HEK293T (cell line): ENCODE data around the gene HHIPL2.

Source experiments
- ARNT ChIP-seq: fragments of 450-650 bp; IDR thresholded peaks from 2 replicates; pipeline ENCODE4 v1.6.1; 2017; ENCODE audit warnings: mild to moderate bottlenecking
- CTBP1 ChIP-seq: fragments of 450-650 bp; IDR thresholded peaks from 2 replicates; pipeline ENCODE4 v1.6.1; 2016; ENCODE audit warnings: borderline replicate concordance
- ELF4 ChIP-seq: fragments of 450-650 bp; IDR thresholded peaks from 2 replicates; pipeline ENCODE4 v1.6.1; 2017; ENCODE audit warnings: antibody characterized with exemption
- FOXA1 ChIP-seq: fragments of 450-650 bp; IDR thresholded peaks from 2 replicates; pipeline ENCODE4 v1.6.1; 2016; ENCODE audit warnings: mild to moderate bottlenecking
- FOXK2 ChIP-seq: fragments of 450-650 bp; IDR thresholded peaks from 2 replicates; pipeline ENCODE4 v1.6.1; 2016; ENCODE audit warnings: mild to moderate bottlenecking
- FOXM1 ChIP-seq: fragments of 450-650 bp; IDR thresholded peaks from 2 replicates; pipeline ENCODE4 v1.6.1; 2017; ENCODE audit warnings: mild to moderate bottlenecking, borderline replicate concordance
- HDGF ChIP-seq: fragments of 450-650 bp; IDR thresholded peaks from 2 replicates; pipeline ENCODE4 v1.6.1; 2017; ENCODE audit warnings: antibody characterized with exemption, borderline replicate concordance
- L3MBTL2 ChIP-seq: fragments of 450-650 bp; conservative IDR thresholded peaks from 2 replicates; pipeline ENCODE4 v1.6.1; 2016; ENCODE audit warnings: mild to moderate bottlenecking
- NFRKB ChIP-seq: fragments of 450-650 bp; IDR thresholded peaks from 2 replicates; pipeline ENCODE4 v1.6.1; 2016; ENCODE audit warnings: mild to moderate bottlenecking, moderate library complexity
- SP1 ChIP-seq: fragments of 450-650 bp; IDR thresholded peaks from 2 replicates; pipeline ENCODE4 v1.6.1; 2017
- TARDBP ChIP-seq: fragments of 450-650 bp; IDR thresholded peaks from 2 replicates; pipeline ENCODE4 v1.6.1; 2016

DNA sequence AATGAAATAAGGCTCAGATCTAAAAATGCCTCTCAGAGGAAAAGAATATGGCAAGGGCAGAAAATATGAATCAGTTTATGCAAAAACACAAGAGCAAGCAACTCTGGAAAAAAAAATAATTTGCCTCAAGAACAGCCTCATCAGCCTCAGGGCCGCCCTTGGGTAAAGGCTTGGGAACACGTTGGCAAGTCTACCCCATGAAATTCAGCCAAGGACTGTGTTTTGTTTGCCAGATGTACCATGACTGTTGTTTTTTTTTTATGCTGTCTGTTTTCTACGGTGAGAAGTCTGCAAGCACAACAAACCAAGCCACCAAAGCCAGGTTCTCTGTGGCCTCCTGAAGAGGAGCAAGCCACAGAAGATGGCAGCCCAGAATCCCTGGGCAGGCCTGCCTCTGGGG, 18.0 kb downstream of the HHIPL2 start:
- no peak for TF ChIP-seq FOXK2
- TF ChIP-seq FOXM1, result no peak
- TF ChIP-seq SP1, result no peak
- no peak for TF ChIP-seq ARNT
- no peak for TF ChIP-seq NFRKB
- no peak for TF ChIP-seq ELF4
- no peak for TF ChIP-seq HDGF
- TF ChIP-seq L3MBTL2, result no peak
- TF ChIP-seq TARDBP, result no peak
- TF ChIP-seq CTBP1, result no peak
- TF ChIP-seq FOXA1, result no peak
